Liver (tissue), 9 donors: ENCODE measurements around the gene VWCE. TPM values are rescaled to one million over a fixed set of nuclear protein-coding genes. Genes with fewer than 3 reads are reported as not detected.

Experiments
- DNase-seq: peaks from one replicate; pipeline ENCODE4 v3.0.0-alpha.2; 2017; ENCODE audit warnings: low spot score
- H3K27ac ChIP-seq, 2 donors: one replicate each; pipeline ENCODE4 v1.7.0; 2013; ENCODE audit warnings: inconsistent platforms in 2 of 2, low read length in 2 of 2, control low read depth in 1 of 2, low read depth in 1 of 2, mild to moderate bottlenecking in 1 of 2
- H3K27me3 ChIP-seq, 4 donors: one replicate each; pipeline versions ENCODE4 v1.6.1 to v1.7.0; 2013; ENCODE audit warnings: low read length in 3 of 4, inconsistent platforms in 1 of 4, mild to moderate bottlenecking in 1 of 4, moderate library complexity in 1 of 4; ENCODE audit not compliant: control insufficient read depth in 4 of 4, insufficient read depth in 4 of 4
- H3K36me3 ChIP-seq, 4 donors: one replicate each; pipeline versions ENCODE4 v1.6.1 to v1.7.0; 2013; ENCODE audit warnings: low read length in 3 of 4, mild to moderate bottlenecking in 3 of 4, low read depth in 1 of 4, moderate library complexity in 1 of 4; ENCODE audit not compliant: control insufficient read depth in 4 of 4, insufficient read depth in 3 of 4
- H3K4me1 ChIP-seq, 4 donors: one replicate each; pipeline versions ENCODE4 v1.6.1 to v1.7.0; 2013; ENCODE audit warnings: low read length in 3 of 4, mild to moderate bottlenecking in 3 of 4, moderate library complexity in 1 of 4; ENCODE audit not compliant: control insufficient read depth in 4 of 4, insufficient read depth in 4 of 4
- H3K4me3 ChIP-seq, 3 donors: one replicate each; pipeline versions ENCODE4 v1.6.1 to v1.7.0; 2013; ENCODE audit warnings: low read length in 3 of 3, control low read depth in 1 of 3, low read depth in 1 of 3, mild to moderate bottlenecking in 1 of 3
- H3K9ac ChIP-seq, 2 donors: one replicate each; pipeline ENCODE4 v1.7.0; 2013; ENCODE audit warnings: low read length in 2 of 2, mild to moderate bottlenecking in 2 of 2, moderate library complexity in 2 of 2, control low read depth in 1 of 2, low read depth in 1 of 2
- H3K9me3 ChIP-seq, 4 donors: one replicate each; pipeline versions ENCODE4 v1.6.1 to v1.7.0; 2013; ENCODE audit warnings: low read length in 3 of 4; ENCODE audit not compliant: control insufficient read depth in 4 of 4
- ATF3 ChIP-seq: IDR thresholded peaks from 2 replicates; pipeline ENCODE4 v1.6.1; 2016; ENCODE audit warnings: antibody characterized with exemption
- CTCF ChIP-seq: fragments of 150-350 bp; IDR thresholded peaks from 2 replicates; pipeline ENCODE4 v1.5.1; 2017; ENCODE audit warnings: improper control_type of control experiment, low read depth, low read length; ENCODE audit not compliant: missing input control
- EGR1 ChIP-seq, 2 donors: IDR thresholded peaks; 2 replicates each; pipeline ENCODE4 v1.6.1; 2016 to 2018; ENCODE audit warnings: antibody characterized with exemption in 2 of 2, low read depth in 2 of 2
- FOXA1 ChIP-seq: IDR thresholded peaks from 2 replicates; pipeline ENCODE4 v1.6.1; 2016; ENCODE audit warnings: antibody characterized with exemption
- FOXA2 ChIP-seq: IDR thresholded peaks from 2 replicates; pipeline ENCODE4 v1.6.1; 2016; ENCODE audit warnings: antibody characterized with exemption
- GABPA ChIP-seq, 2 donors: IDR thresholded peaks in 1 of 2; conservative IDR thresholded peaks in 1 of 2; 2 replicates each; pipeline ENCODE4 v1.6.1; 2016; ENCODE audit warnings: antibody characterized with exemption in 2 of 2, mild to moderate bottlenecking in 1 of 2, moderate library complexity in 1 of 2
- HNF4A ChIP-seq, 2 donors: conservative IDR thresholded peaks; 2 replicates each; pipeline ENCODE4 v1.6.1; 2016; ENCODE audit warnings: antibody characterized with exemption in 2 of 2, mild to moderate bottlenecking in 2 of 2
- HNF4G ChIP-seq: IDR thresholded peaks from 2 replicates; pipeline ENCODE4 v1.6.1; 2016; ENCODE audit warnings: antibody characterized with exemption
- JUND ChIP-seq, 2 donors: IDR thresholded peaks; 2 replicates each; pipeline ENCODE4 v1.6.1; 2016; ENCODE audit warnings: antibody characterized with exemption in 2 of 2
- MAX ChIP-seq: IDR thresholded peaks from 2 replicates; pipeline ENCODE4 v1.6.1; 2016; ENCODE audit warnings: antibody characterized with exemption
- NR2F2 ChIP-seq: IDR thresholded peaks from 2 replicates; pipeline ENCODE4 v1.6.1; 2016; ENCODE audit warnings: antibody characterized with exemption
- RAD21 ChIP-seq, 2 donors: IDR thresholded peaks; 2 replicates each; pipeline ENCODE4 v1.6.1; 2016; ENCODE audit warnings: antibody characterized with exemption in 2 of 2, mild to moderate bottlenecking in 2 of 2
- REST ChIP-seq: IDR thresholded peaks from 2 replicates; pipeline ENCODE4 v1.6.1; 2016; ENCODE audit warnings: antibody characterized with exemption, mild to moderate bottlenecking
- RXRA ChIP-seq, 2 donors: IDR thresholded peaks; 2 replicates each; pipeline ENCODE4 v1.6.1; 2017 to 2018; ENCODE audit warnings: antibody characterized with exemption in 2 of 2, mild to moderate bottlenecking in 1 of 2
- SP1 ChIP-seq: IDR thresholded peaks from 2 replicates; pipeline ENCODE4 v1.6.1; 2018; ENCODE audit warnings: antibody characterized with exemption, mild to moderate bottlenecking
- TAF1 ChIP-seq: conservative IDR thresholded peaks from 2 replicates; pipeline ENCODE4 v1.6.1; 2016; ENCODE audit warnings: antibody characterized with exemption, mild to moderate bottlenecking
- YY1 ChIP-seq: IDR thresholded peaks from 2 replicates; pipeline ENCODE4 v1.6.1; 2016; ENCODE audit warnings: antibody characterized with exemption, mild to moderate bottlenecking
- ZBTB33 ChIP-seq: IDR thresholded peaks from 2 replicates; pipeline ENCODE4 v1.6.1; 2016; ENCODE audit warnings: antibody characterized with exemption
- WGBS: extraction: QIAGEN DNeasy Blood & Tissue Kit; methylation state at CpG from one replicate; pipeline ENCODE4 v1.1.7; 2013; 5-methylcytosine and 5-hydroxymethylcytosine counted together
- polyA plus RNA-seq, 2 donors: library from polyadenylated mRNA; stranded (reverse) in 1 of 2; unstranded in 1 of 2; fragments of 200-250 nt in 1 of 2; fragments of >200 nt in 1 of 2; fragmentation: Nextera tagmentation in 1 of 2; extraction: Ambion mirVana in 1 of 2; gene quantifications; one replicate each; pipeline versions ENCODE4 v1.2.1 to v1.2.3, GENCODE V29; 2013 to 2015
- total RNA-seq, 2 donors: library from RNA; depleted of rRNA; stranded (reverse); fragments of >200 nt; gene quantifications; one replicate each; pipeline ENCODE4 v1.2.3, GENCODE V29; 2014
- donor health status: healthy.
- donor health status: healthy.
- donor health status: healthy.
- donor health status: healthy.
- donor health status: healthy.

VWCE gene
- total and polyA plus RNA-seq, 4 donors: 1.9 to 6.0 (median 2.7) TPM

GRCh38 chr11:61333550-61334433, 38.7 kb upstream of the VWCE start:
- Histone ChIP-seq H3K9me3 (no peaks in the 10 kb centered on the region), H3K4me3 (peak overlapping the region; percentile 81 to 93 (median 88)), H3K27me3 (no peaks in the 10 kb centered on the region), H3K27ac (peak overlapping the region; percentile 83 to 94), H3K36me3 (peaks cover 3 to 19% (median 10%) of the 10 kb centered on the region in 4 donors), H3K4me1 (peaks cover 3 to 47% (median 37%) of the 10 kb centered on the region in 4 donors), H3K9ac (peak overlapping the region; percentile 51 to 87)
- TF ChIP-seq JUND (IDR thresholded peaks at IDR 0.05) (no peak), HNF4A (conservative IDR thresholded peaks at IDR 0.05) (no peak), NR2F2 (no peak), CTCF (no peak), EGR1 (IDR thresholded peaks at IDR 0.05; ENCODE audit: low read depth in 2 of 2) (no peak)
- 13% methylated on average over 19 of the region's 19 CpGs for whole genome bisulfite sequencing
- no peak for DNase-seq

GRCh38 chr11:61332797-61333549, 37.9 kb upstream of the VWCE start, which contains the start of the genes DDB1 and TKFC:
Gene DDB1 (minus strand): TSS chr11:61333105. CDS start chr11:61332968, 137 bp downstream.
Gene TKFC (plus strand): TSS chr11:61333228. CDS start chr11:61334729, 1,501 bp downstream.
- H3K9me3 ChIP-seq: no peaks in the 10 kb centered on the region
- peaks cover 3 to 47% (median 37%) of the 10 kb centered on the region in 4 donors for H3K4me1 ChIP-seq
- WGBS: under 1% methylated on average over 81 of the region's 81 CpGs
- peak within 1 kb of the TSS; percentile 83 to 94 for H3K27ac ChIP-seq
- peak; percentile 94 for DNase-seq
- H3K36me3 ChIP-seq: peaks cover 0 to 18% (median 11%) of the 10 kb centered on the region in 4 donors
- H3K4me3 ChIP-seq: peak within 1 kb of the TSS; percentile 81 to 93 (median 88)
- no peak for TF ChIP-seq ATF3
- TF ChIP-seq EGR1 (IDR thresholded peaks at IDR 0.05; ENCODE audit: low read depth in 2 of 2): no peak
- TF ChIP-seq CTCF: no peak
- peak; percentile 35 to 55 for TF ChIP-seq RXRA (IDR thresholded peaks at IDR 0.05)
- peak; percentile 42 for TF ChIP-seq REST
- no peak for TF ChIP-seq FOXA2
- peak in 1 of 2 donors; percentile 19 for TF ChIP-seq HNF4A (conservative IDR thresholded peaks at IDR 0.05)
- TF ChIP-seq ZBTB33: no peak
- no peak for TF ChIP-seq NR2F2
- TF ChIP-seq SP1: no peak
- TF ChIP-seq RAD21 (IDR thresholded peaks at IDR 0.05): peak; percentile 27 to 38
- no peak for TF ChIP-seq TAF1
- no peak for TF ChIP-seq JUND (IDR thresholded peaks at IDR 0.05)
- TF ChIP-seq HNF4G: no peak
- no peak for TF ChIP-seq FOXA1
- TF ChIP-seq GABPA (IDR thresholded peaks at IDR 0.05 in 1 of 2, conservative IDR thresholded peaks at IDR 0.05 in 1 of 2): peak in 1 of 2 donors; percentile 84
- TF ChIP-seq YY1: peak; percentile 67
- peak; percentile 52 for TF ChIP-seq MAX
- H3K27me3 ChIP-seq: no peaks in the 10 kb centered on the region
- H3K9ac ChIP-seq: peak within 1 kb of the TSS; percentile 87 to 90
